Loucy (cell line): ENCODE data around the gene FBXO9.

Source experiments
- H2AFZ ChIP-seq: fragments of 200-600 bp; sonication (generic); 2 replicates; pipeline ENCODE4 v1.6.0; 2016; ENCODE audit warnings: antibody characterized with exemption, mild to moderate bottlenecking, low read length, moderate library complexity
- H3F3A ChIP-seq: fragments of 200-600 bp; 2 replicates; pipeline ENCODE4 v1.6.0; 2016; ENCODE audit warnings: antibody characterized with exemption, low read depth, mild to moderate bottlenecking
- H3K27me3 ChIP-seq: fragments of 200-600 bp; sonication (generic); 2 replicates; pipeline ENCODE4 v1.6.1; 2014; ENCODE audit warnings: low read length, mild to moderate bottlenecking; ENCODE audit not compliant: insufficient read depth, poor library complexity, severe bottlenecking
- H3K36me3 ChIP-seq: fragments of 200-600 bp; sonication (generic); 2 replicates; pipeline ENCODE4 v1.6.1; 2016; ENCODE audit warnings: low read length; ENCODE audit not compliant: insufficient read depth
- H3K4me1 ChIP-seq: fragments of 200-600 bp; sonication (generic); 2 replicates; pipeline ENCODE4 v1.5.1; 2014; ENCODE audit warnings: low read length, mild to moderate bottlenecking; ENCODE audit not compliant: insufficient read depth, poor library complexity, severe bottlenecking
- H3K4me2 ChIP-seq: fragments of 200-600 bp; sonication (generic); 2 replicates; pipeline ENCODE4 v1.6.0; 2014; ENCODE audit warnings: antibody characterized with exemption, low read length, low read depth, mild to moderate bottlenecking; ENCODE audit not compliant: poor library complexity, severe bottlenecking
- H3K4me3 ChIP-seq: fragments of 200-600 bp; sonication (generic); 2 replicates; pipeline ENCODE4 v1.5.1; 2014; ENCODE audit warnings: low read length, mild to moderate bottlenecking, mixed read lengths; ENCODE audit not compliant: poor library complexity, severe bottlenecking
- H3K79me2 ChIP-seq: fragments of 200-600 bp; sonication (generic); 2 replicates; pipeline ENCODE4 v1.6.1; 2014; ENCODE audit warnings: low read length; ENCODE audit not compliant: insufficient read depth
- H3K9ac ChIP-seq: fragments of 200-600 bp; sonication (generic); 2 replicates; pipeline ENCODE4 v1.6.0; 2014; ENCODE audit warnings: mild to moderate bottlenecking, low read depth, low read length, moderate library complexity; ENCODE audit not compliant: poor library complexity, severe bottlenecking
- H3K9me2 ChIP-seq: fragments of 200-600 bp; sonication (generic); replicated peaks from 2 replicates; pipeline ENCODE4 v1.6.1; 2016; ENCODE audit warnings: low read depth, low read length, mixed read lengths
- H3K9me3 ChIP-seq: fragments of 200-600 bp; sonication (generic); 2 replicates; pipeline ENCODE4 v1.6.1; 2014; ENCODE audit warnings: mild to moderate bottlenecking, antibody characterized with exemption, low read length, low read depth; ENCODE audit not compliant: insufficient read depth
- H4K20me1 ChIP-seq: fragments of 200-600 bp; sonication (generic); 2 replicates; pipeline ENCODE4 v1.6.0; 2014; ENCODE audit warnings: antibody characterized with exemption, low read length, mild to moderate bottlenecking; ENCODE audit not compliant: insufficient read depth, poor library complexity, severe bottlenecking
- EZH2phosphoT487 ChIP-seq: fragments of 200-600 bp; IDR thresholded peaks from 2 replicates; pipeline ENCODE4 v1.6.1; 2018; ENCODE audit warnings: antibody characterized with exemption, mild to moderate bottlenecking, moderate library complexity, borderline replicate concordance
- TF ChIP-seq, protein P1 (sequence below): fragments of 200-600 bp; sonication (generic); conservative IDR thresholded peaks from 2 replicates; pipeline ENCODE4 v1.5.1; 2014; ENCODE audit warnings: mild to moderate bottlenecking, antibody characterized with exemption, low read length

Gene FBXO9

GRCh38 chr6:53064726-53065265 lies 408 bp upstream of the FBXO9 start:
- TF ChIP-seq, protein P1, sequence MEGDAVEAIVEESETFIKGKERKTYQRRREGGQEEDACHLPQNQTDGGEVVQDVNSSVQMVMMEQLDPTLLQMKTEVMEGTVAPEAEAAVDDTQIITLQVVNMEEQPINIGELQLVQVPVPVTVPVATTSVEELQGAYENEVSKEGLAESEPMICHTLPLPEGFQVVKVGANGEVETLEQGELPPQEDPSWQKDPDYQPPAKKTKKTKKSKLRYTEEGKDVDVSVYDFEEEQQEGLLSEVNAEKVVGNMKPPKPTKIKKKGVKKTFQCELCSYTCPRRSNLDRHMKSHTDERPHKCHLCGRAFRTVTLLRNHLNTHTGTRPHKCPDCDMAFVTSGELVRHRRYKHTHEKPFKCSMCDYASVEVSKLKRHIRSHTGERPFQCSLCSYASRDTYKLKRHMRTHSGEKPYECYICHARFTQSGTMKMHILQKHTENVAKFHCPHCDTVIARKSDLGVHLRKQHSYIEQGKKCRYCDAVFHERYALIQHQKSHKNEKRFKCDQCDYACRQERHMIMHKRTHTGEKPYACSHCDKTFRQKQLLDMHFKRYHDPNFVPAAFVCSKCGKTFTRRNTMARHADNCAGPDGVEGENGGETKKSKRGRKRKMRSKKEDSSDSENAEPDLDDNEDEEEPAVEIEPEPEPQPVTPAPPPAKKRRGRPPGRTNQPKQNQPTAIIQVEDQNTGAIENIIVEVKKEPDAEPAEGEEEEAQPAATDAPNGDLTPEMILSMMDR: no peak
- peak overlapping the region; percentile 86 for H3K9ac ChIP-seq
- H3K36me3 ChIP-seq: no peaks in the 10 kb centered on the region
- peak overlapping the region; percentile 67 for H3K4me2 ChIP-seq
- peak overlapping the region; percentile 95 for H3K4me3 ChIP-seq
- H3K9me2 ChIP-seq: no peaks in the 10 kb centered on the region
- no peaks in the 10 kb centered on the region for H3K9me3 ChIP-seq
- peaks cover 24% of the 10 kb centered on the region for H4K20me1 ChIP-seq
- H3K4me1 ChIP-seq: peaks cover 54% of the 10 kb centered on the region
- H3F3A ChIP-seq: peaks cover 6% of the 10 kb centered on the region; the same call in 1 of the 2 replicates
- peaks cover 36% of the 10 kb centered on the region for H3K79me2 ChIP-seq
- peak overlapping the region; percentile 99 for H2AFZ ChIP-seq
- no peaks in the 10 kb centered on the region for H3K27me3 ChIP-seq

- H3K4me2 ChIP-seq: peak overlapping the region; percentile 95
- peaks cover 42% of the 10 kb centered on the region for H3K4me1 ChIP-seq
- H3K27me3 ChIP-seq: no peaks in the 10 kb centered on the region
- H3K9me3 ChIP-seq: no peaks in the 10 kb centered on the region
- H3K36me3 ChIP-seq: no peaks in the 10 kb centered on the region
- H3K9ac ChIP-seq: peak overlapping the region; percentile 86
- peaks cover 21% of the 10 kb centered on the region for H4K20me1 ChIP-seq
- peaks cover 24% of the 10 kb centered on the region for H3K79me2 ChIP-seq
- peak overlapping the region; percentile 95 for H3K4me3 ChIP-seq
- TF ChIP-seq EZH2phosphoT487: no peak
- TF ChIP-seq, protein P1: no peak
- peaks cover 6% of the 10 kb centered on the region; the same call in 1 of the 2 replicates for H3F3A ChIP-seq
- H3K9me2 ChIP-seq: no peaks in the 10 kb centered on the region
- H2AFZ ChIP-seq: peak overlapping the region; percentile 99
Measured at GRCh38 chr6:53066077-53066417, 843 bp downstream of the FBXO9 start.

GRCh38 chr6:53066874-53067706 lies 1.9 kb downstream of the FBXO9 start:
- H3K36me3 ChIP-seq: no peaks in the 10 kb centered on the region
- peaks cover 39% of the 10 kb centered on the region for H3K4me1 ChIP-seq
- no peak overlapping the region for H2AFZ ChIP-seq
- TF ChIP-seq EZH2phosphoT487: no peak
- TF ChIP-seq, protein P1: no peak
- H3K4me2 ChIP-seq: peak overlapping the region; percentile 95
- peaks cover 21% of the 10 kb centered on the region for H3K79me2 ChIP-seq
- peak overlapping the region; percentile 95 for H3K4me3 ChIP-seq
- no peaks in the 10 kb centered on the region for H3K9me2 ChIP-seq
- no peaks in the 10 kb centered on the region for H3K9me3 ChIP-seq
- H4K20me1 ChIP-seq: peaks cover 21% of the 10 kb centered on the region
- H3F3A ChIP-seq: peaks cover 6% of the 10 kb centered on the region; the same call in 1 of the 2 replicates
- H3K27me3 ChIP-seq: no peaks in the 10 kb centered on the region
- peak overlapping the region; percentile 86 for H3K9ac ChIP-seq
